Measurements from ENCODE around the gene IRF2BP1. TPM values are rescaled to one million over a fixed set of nuclear protein-coding genes. Genes with fewer than 3 reads are reported as not detected.

The IRF2BP1 gene
- total and polyA plus RNA-seq, 2 of the 13 experiments (the other 11 are each of a cell fraction or from before 2014, with no cell fraction given): 4.3 to 14.3 TPM

DNA sequence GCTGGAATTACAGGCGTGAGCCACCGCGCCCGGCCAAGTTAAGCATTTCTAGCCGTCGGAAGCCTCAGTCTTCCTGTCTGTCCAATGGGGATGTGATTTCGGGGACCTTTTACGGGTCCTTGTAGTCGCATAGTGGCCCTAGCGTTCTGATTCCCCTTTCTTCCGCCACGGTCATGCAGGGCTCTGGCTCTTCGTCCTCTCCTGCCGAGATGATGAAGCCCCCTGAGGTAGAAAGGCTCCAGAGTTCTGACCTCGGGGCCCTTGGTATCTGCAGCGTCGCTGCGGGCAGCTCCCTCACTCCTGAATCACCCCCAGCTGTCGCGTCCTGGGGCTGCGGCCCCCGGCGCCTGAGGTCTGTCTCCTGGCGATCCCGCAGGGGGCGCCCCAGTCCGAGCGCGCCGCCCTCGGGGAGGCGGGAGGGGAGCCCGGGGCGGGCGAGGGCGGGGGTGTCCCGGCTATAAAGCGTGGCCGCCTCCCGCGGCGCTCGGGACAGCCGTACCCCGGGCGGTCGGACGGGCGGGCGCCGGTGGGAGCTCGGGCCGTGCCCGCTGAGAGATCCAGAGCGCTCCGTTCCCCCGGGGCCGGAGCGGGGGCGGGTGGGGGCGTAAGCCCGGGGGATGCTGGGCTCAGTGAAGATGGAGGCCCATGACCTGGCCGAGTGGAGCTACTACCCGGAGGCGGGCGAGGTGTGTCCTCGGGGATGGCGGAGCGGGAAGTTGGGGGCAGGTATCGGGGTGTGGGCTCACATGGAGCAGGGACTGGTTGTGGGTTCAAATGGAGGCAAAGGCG lies 21.9 kb downstream of the IRF2BP1 start, which contains the start of gene FOXA3 (continued):
- TF ChIP-seq GATA4 (IDR thresholded peaks at IDR 0.05; ENCODE audit: borderline replicate concordance, low read depth): 0 out of 2 replicates have a peak, but pooled peaks have one; percentile 55
- TF ChIP-seq, protein P1, sequence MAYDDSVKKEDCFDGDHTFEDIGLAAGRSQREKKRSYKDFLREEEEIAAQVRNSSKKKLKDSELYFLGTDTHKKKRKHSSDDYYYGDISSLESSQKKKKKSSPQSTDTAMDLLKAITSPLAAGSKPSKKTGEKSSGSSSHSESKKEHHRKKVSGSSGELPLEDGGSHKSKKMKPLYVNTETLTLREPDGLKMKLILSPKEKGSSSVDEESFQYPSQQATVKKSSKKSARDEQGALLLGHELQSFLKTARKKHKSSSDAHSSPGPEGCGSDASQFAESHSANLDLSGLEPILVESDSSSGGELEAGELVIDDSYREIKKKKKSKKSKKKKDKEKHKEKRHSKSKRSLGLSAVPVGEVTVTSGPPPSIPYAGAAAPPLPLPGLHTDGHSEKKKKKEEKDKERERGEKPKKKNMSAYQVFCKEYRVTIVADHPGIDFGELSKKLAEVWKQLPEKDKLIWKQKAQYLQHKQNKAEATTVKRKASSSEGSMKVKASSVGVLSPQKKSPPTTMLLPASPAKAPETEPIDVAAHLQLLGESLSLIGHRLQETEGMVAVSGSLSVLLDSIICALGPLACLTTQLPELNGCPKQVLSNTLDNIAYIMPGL (CRISPR knock-in tag; IDR thresholded peaks at IDR 0.05; ENCODE audit: borderline replicate concordance in 1 of 2, low read depth in 1 of 2): peak; percentile 88 to 94; a peak in 3 of 4 replicates
- TF ChIP-seq ZNF546 (CRISPR knock-in tag; conservative IDR thresholded peaks at IDR 0.05): peak; percentile 22; the same call in 1 of the 2 replicates
- TF ChIP-seq ZBTB7B (CRISPR knock-in tag; IDR thresholded peaks at IDR 0.05): peak; percentile 41; the same call in 1 of the 2 replicates
- TF ChIP-seq HDAC2 (CRISPR knock-in tag; IDR thresholded peaks at IDR 0.05): peak; percentile 48; the same call in 1 of the 2 replicates
- TF ChIP-seq PPARG (CRISPR knock-in tag; conservative IDR thresholded peaks at IDR 0.05): 0 out of 2 replicates have a peak, but pooled peaks have one; percentile 20
- TF ChIP-seq YEATS4 (CRISPR knock-in tag; IDR thresholded peaks at IDR 0.05; ENCODE audit: borderline replicate concordance): peak; percentile 72; the same call in 1 of the 2 replicates
- TF ChIP-seq CHD4 (IDR thresholded peaks at IDR 0.05; ENCODE audit: borderline replicate concordance, low read length): peak; percentile 98
- no peak for TF ChIP-seq NFIB (CRISPR knock-in tag; IDR thresholded peaks at IDR 0.05; ENCODE audit: borderline replicate concordance)
- TF ChIP-seq, protein P2, sequence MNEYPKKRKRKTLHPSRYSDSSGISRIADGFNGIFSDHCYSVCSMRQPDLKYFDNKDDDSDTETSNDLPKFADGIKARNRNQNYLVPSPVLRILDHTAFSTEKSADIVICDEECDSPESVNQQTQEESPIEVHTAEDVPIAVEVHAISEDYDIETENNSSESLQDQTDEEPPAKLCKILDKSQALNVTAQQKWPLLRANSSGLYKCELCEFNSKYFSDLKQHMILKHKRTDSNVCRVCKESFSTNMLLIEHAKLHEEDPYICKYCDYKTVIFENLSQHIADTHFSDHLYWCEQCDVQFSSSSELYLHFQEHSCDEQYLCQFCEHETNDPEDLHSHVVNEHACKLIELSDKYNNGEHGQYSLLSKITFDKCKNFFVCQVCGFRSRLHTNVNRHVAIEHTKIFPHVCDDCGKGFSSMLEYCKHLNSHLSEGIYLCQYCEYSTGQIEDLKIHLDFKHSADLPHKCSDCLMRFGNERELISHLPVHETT (CRISPR knock-in tag; conservative IDR thresholded peaks at IDR 0.05): 0 out of 2 replicates have a peak, but pooled peaks have one; percentile 52
- TF ChIP-seq, protein P3, sequence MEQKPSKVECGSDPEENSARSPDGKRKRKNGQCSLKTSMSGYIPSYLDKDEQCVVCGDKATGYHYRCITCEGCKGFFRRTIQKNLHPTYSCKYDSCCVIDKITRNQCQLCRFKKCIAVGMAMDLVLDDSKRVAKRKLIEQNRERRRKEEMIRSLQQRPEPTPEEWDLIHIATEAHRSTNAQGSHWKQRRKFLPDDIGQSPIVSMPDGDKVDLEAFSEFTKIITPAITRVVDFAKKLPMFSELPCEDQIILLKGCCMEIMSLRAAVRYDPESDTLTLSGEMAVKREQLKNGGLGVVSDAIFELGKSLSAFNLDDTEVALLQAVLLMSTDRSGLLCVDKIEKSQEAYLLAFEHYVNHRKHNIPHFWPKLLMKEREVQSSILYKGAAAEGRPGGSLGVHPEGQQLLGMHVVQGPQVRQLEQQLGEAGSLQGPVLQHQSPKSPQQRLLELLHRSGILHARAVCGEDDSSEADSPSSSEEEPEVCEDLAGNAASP (CRISPR knock-in tag; IDR thresholded peaks at IDR 0.05; ENCODE audit: borderline replicate concordance): peak; percentile 72
- peak; percentile 44 to 90; a peak in 3 of 4 replicates for TF ChIP-seq POLR2A (IDR thresholded peaks at IDR 0.05; ENCODE audit: insufficient read depth in 1 of 2, low read depth in 2 of 2, low read length in 2 of 2)
- TF ChIP-seq, protein P4, sequence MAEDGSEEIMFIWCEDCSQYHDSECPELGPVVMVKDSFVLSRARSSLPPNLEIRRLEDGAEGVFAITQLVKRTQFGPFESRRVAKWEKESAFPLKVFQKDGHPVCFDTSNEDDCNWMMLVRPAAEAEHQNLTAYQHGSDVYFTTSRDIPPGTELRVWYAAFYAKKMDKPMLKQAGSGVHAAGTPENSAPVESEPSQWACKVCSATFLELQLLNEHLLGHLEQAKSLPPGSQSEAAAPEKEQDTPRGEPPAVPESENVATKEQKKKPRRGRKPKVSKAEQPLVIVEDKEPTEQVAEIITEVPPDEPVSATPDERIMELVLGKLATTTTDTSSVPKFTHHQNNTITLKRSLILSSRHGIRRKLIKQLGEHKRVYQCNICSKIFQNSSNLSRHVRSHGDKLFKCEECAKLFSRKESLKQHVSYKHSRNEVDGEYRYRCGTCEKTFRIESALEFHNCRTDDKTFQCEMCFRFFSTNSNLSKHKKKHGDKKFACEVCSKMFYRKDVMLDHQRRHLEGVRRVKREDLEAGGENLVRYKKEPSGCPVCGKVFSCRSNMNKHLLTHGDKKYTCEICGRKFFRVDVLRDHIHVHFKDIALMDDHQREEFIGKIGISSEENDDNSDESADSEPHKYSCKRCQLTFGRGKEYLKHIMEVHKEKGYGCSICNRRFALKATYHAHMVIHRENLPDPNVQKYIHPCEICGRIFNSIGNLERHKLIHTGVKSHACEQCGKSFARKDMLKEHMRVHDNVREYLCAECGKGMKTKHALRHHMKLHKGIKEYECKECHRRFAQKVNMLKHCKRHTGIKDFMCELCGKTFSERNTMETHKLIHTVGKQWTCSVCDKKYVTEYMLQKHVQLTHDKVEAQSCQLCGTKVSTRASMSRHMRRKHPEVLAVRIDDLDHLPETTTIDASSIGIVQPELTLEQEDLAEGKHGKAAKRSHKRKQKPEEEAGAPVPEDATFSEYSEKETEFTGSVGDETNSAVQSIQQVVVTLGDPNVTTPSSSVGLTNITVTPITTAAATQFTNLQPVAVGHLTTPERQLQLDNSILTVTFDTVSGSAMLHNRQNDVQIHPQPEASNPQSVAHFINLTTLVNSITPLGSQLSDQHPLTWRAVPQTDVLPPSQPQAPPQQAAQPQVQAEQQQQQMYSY (CRISPR knock-in tag; IDR thresholded peaks at IDR 0.05): no peak; the same call in 1 of the 2 replicates
- peak; percentile 91 for TF ChIP-seq THAP11 (CRISPR knock-in tag; IDR thresholded peaks at IDR 0.05)
- TF ChIP-seq HDAC1 (CRISPR knock-in tag; IDR thresholded peaks at IDR 0.05): peak; percentile 44; the same call in 1 of the 2 replicates
- TF ChIP-seq BRD4 (CRISPR knock-in tag; IDR thresholded peaks at IDR 0.05): 0 out of 2 replicates have a peak, but pooled peaks have one; percentile 35
- TF ChIP-seq, protein P5, sequence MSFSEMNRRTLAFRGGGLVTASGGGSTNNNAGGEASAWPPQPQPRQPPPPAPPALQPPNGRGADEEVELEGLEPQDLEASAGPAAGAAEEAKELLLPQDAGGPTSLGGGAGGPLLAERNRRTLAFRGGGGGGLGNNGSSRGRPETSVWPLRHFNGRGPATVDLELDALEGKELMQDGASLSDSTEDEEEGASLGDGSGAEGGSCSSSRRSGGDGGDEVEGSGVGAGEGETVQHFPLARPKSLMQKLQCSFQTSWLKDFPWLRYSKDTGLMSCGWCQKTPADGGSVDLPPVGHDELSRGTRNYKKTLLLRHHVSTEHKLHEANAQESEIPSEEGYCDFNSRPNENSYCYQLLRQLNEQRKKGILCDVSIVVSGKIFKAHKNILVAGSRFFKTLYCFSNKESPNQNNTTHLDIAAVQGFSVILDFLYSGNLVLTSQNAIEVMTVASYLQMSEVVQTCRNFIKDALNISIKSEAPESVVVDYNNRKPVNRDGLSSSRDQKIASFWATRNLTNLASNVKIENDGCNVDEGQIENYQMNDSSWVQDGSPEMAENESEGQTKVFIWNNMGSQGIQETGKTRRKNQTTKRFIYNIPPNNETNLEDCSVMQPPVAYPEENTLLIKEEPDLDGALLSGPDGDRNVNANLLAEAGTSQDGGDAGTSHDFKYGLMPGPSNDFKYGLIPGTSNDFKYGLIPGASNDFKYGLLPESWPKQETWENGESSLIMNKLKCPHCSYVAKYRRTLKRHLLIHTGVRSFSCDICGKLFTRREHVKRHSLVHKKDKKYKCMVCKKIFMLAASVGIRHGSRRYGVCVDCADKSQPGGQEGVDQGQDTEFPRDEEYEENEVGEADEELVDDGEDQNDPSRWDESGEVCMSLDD (CRISPR knock-in tag; IDR thresholded peaks at IDR 0.05; ENCODE audit: borderline replicate concordance): peak; percentile 64; the same call in 1 of the 2 replicates

Measured in HepG2 (cell line).